ENCODE results near the gene PPP1R12A.

PPP1R12A gene

DNA sequence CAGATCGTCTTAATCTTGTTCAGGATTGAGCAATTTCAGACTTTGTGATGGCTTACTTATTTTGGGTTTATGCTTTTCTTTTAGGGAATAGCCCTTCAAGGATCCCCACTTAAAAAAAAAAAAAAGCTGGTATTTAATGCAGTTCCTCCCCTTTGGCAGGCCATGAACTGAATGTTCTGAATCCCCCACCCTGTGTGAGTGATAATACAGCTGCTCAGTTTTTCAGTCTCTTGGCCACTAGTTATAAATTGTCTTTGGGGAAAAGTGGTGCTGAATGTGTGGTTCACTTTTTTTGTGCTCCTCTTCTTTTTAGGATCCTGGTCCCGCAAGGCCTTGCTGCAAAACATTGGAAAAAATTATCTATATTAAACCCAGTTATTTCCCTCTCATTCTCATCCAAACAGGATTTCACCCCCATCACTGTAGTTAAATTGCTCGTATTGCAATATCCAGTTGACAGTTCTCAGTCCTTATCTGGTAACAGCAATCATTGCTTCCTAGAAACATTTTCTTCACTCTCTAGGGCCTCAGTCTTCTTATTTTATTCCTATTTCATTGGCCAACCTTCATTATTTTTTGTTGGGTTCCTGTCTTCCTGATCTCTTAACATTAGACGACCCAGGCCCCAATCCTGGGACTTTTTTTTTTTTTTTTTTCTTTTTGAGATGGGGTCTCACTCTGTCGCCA is 171.0 kb downstream of the PPP1R12A start:
- DNase-seq: no peak

DNA sequence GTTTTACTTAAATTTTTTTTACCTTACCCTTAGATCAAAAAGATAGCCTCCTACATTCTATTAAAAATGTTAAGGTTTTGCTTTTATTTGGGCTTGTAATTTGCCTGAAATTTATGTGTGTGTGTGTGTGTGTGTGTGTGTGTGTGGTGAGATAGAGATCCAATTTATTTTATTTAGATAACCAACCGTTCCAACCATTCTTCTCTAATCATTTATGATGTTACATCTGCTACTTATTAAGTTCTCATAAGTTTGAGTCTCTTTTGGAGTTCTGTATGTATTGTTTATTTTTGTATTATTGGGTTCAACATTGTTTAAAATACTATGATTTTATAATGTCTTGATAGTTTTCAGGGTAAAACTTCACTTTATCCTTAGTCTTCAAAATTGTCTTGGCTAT is 173.6 kb downstream of the PPP1R12A start:
- DNase-seq: no peak

DNA sequence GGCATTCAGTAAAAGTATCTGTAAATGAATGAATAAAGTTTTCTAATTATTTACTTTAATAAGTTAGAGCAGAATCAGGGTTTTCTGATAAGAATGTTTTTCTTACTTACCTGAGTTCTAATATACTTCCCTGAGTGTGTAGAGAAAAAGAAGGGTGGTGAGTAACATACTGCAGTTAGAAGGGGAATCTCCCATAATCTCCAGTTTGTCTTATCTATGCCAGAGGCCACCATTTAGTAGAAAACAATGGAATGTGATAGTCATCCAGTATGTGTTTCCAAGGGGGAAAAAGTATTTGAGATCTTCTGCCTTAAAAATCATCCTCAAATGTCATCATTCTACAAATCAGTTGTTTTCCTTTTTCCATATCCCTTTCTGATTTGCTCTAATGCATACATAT is 187.6 kb downstream of the PPP1R12A start:
- no peak for DNase-seq

DNA sequence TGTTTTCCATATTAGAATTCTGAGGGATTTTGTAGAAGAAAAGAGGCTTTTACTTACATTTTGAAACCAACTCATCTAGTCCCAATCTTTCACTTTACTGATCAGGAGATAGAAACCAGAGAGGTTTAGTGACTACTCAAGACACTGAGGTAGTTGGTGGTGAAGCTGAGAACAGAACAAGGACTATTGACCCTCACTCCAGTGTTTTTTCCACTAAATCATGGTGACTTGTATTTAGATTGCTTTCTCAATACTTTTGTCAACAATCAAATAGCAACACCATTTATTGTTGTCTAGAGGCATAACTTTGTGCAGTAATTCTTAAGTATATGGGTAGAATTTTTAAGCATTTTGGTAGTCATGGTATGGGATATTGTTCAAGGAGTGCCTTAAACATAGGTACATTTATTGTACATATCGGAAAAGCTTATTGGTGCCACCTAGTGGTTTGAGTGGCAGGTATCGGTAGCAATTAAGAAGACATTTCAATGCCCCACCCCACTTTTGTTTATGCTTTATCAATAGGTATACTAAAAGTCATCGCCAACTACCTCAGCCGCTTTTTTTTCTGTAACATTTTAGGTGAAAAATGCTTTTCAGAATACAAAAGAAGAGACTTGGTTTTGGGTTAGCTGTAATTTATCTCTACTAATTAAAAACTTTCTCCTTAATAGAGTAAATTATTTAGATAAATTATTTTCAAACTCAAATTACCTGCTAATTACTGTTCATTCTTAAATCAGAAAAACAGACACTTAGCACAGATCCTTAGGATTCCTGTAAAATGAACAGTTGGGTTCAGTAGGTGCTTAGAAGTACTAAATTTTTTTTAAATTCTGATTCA is 196.8 kb downstream of the PPP1R12A start:
- no peak for DNase-seq

DNA sequence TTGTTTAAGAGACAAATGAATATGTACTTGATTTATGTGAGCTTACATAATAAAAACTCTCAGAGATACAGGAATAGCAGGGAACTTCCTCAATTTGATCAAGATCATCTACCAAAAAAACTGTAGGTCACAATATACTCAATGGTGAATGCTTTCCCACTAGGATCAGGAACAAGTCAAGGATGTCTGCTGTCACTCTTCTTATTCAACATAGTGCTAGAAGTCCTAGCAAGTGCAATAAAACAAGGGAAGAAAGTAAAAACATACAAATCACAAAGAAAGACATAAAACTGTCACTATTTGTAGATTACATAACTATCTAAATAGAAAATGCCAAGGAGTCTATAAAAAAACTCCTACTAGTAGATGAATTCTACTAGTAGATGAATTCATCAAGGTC is 202.3 kb downstream of the PPP1R12A start:
- DNase-seq: no peak

DNA sequence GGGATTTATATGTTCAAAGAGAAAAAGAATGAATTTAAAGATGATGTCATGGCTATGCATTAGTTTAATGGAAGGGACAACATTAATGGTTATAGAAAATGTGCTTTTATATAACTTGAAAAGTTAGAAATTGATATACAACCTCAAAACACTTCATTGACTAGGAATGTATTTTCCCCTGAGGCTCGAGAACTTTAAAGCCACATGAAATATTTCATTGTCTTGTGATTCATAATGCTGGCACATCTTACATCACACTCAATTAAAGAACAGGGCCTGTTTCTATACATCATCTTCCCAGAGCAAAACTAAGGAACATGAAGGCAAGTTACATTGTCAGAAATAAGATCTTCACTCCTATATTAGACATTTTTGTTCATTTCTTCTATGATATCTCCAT is 208.9 kb downstream of the PPP1R12A start:
- DNase-seq: no peak

Data from stimulated activated CD4-positive, alpha-beta T cell treated with anti-CD3 and anti-CD28 coated beads, Interleukin-12 subunit alpha, Interleukin-12 subunit beta, amount 100 ng/mL, for 4 hours (primary cell).